GM18951 (cell line): ENCODE data around the gene COLEC11.
"Not testable (repeated sequence)": the region's sequence is repeated elsewhere in the genome, so short reads cannot be mapped to it uniquely, and the experiment has no call there.

Experiments
- POLR2A ChIP-seq: IDR thresholded peaks from 4 replicates; pipeline ENCODE4 v1.6.1; 2011; ENCODE audit warnings: mild to moderate bottlenecking; ENCODE audit not compliant: insufficient read length, insufficient read depth; ENCODE audit errors: extremely low read depth
- in situ Hi-C: fragments of 300-500 bp; cut with MboI; formaldehyde crosslinking; loops from one replicate; pipeline ENCODE4 v1.12.0; 2022; ENCODE audit warnings: low sequenced_read_pairs, mixed read lengths, inconsistent platforms; ENCODE audit not compliant: unreplicated experiment

COLEC11 gene

DNA sequence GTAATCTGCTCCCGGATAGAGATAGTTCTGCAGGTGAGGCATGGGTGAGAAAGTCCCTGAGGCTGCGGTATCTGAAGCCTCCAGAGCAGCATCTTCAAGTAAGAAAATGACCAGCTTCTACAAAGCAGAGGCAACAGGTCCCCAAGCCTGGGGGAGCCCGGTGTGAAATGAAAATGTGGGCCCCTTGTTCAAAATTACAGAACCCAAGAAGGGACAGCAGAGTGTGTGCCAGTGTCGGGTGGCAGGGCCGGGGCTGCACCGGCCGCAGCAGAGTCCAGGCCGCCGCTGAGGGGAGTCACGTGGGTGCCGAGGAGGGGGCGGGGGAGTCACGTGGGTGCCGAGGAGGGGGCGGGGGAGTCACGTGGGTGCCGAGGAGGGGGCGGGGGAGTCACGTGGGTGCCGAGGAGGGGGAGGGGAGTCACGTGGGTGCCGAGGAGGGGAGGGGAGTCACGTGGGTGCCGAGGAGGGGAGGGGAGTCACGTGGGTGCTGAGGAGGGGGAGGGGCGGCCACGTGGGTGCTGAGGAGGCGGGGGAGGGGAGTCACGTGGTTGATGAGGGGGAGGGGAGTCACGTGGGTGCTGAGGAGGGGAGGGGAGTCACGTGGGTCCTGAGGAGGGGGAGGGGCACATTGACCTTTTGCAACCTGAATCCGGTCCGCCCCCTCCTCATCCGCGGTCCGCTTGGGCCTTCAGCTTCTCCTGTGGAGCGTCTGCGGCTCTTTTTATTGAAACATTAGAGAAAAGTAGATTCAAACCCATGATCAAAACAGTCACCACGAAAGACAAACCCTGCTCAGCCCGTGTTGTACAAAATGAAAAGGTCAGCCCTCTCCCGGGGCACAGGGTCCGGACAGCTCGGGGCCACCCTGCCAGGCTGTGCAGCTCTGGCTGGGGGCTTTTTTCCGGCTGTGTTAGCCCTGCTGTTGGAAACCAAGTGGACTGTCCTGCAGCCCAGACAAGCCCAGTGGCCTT is 10.4 kb downstream of the COLEC11 start:
- in situ Hi-C loops: no loop called here
- TF ChIP-seq POLR2A: no peak

DNA sequence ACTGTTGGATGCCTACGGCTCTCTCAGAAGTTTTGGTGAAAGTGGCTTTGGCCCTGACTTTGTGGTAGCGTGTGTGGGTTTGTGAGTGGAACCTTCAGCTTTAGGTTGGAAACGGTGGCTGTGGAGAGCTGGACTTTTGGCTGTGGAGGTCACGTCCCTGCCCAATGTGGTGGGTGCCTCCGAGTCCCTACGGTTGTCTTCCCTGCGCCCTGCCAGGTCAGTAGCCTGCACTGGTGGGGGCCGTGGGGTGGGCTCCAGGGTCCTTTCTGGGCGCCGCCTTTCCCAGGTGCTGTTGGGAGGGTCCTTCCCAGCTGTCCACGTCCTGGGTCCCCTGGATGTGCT is 11.1 kb downstream of the COLEC11 start:
- no peak for TF ChIP-seq POLR2A
- in situ Hi-C loops: no loop called here

DNA sequence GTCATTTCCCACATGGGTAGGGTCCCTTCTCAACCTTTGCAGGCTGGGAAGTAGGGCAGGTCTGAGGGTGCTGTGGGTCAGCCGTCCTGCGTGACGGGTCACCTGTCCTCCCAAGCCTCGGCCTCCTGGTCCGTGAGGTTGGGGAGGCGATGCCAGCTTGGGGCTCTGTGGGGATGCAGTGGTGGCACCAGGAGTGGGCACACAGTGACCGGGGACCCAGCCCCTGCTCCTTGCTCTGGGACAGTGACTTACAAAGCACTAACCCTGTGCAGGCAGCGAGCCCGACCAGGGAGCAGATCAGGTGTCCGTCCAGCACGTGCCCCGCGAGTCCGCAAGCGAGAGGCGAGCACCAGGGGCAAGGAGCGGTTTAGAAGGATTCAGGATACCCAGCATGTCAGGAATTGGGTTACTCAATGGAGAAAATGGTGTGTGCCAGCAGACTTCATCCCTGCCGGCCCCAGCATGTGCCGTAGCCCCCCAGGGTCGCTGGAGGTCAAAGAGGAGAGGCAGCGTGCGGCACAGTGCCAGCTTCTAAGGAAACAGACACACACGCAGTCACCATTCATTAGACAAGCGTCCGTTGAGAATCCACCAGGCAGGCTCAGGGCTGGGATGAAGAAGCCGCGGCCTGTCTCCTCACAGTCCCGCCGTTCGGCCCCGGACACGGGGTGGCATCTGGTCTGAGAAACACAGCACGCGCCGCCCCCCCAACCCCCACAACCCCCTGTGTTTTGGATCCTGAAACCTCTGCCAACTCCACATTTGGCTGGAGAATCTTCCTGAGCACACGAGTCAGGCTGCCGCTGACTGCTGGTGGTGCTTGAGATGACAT is 11.7 kb downstream of the COLEC11 start:
- in situ Hi-C loops: no loop called here
- TF ChIP-seq POLR2A: no peak

DNA sequence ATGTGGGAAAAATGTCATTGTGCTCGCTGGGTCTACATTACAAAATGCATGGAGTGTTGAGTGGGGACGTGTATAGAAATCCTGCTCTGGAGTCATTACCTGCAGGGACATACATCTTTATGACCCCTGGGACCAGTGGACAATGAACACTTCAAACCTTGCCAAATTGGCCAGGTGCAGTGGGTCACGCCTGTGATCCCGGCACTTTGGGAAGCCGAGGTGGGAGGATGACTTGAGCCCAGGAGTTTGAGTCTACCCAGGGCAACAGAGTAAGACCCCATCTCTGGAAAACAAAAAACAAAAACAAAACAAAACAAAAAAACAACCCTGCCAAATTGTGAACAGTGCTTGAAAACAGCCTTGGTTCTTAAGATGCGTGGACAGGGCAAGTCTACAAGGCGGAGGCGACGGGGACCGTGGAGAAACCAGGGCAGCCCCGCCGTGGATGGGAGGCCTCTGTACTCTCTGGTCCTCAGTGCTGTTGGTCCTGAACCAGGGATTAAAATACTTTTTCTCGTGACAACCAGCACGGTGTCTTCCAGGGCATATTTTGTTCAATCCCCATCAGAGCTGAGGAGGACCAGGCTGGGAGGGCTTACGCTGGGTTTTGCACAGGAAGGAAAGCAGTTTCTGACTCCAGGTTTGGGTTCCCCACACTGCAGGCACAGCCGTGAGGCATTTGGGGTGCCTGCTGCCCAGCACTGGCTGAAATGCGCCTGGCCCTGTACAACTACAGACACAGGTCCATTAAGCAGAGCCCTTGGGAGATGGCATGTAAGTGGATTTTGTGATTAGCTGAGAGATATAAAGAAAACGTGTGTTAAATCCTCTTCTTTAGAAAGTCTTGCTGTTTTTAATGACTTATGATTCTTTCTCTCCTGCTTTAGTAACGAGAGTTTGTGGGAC is 13.7 kb downstream of the COLEC11 start:
- in situ Hi-C loops: no loop called here
- TF ChIP-seq POLR2A: no peak

DNA sequence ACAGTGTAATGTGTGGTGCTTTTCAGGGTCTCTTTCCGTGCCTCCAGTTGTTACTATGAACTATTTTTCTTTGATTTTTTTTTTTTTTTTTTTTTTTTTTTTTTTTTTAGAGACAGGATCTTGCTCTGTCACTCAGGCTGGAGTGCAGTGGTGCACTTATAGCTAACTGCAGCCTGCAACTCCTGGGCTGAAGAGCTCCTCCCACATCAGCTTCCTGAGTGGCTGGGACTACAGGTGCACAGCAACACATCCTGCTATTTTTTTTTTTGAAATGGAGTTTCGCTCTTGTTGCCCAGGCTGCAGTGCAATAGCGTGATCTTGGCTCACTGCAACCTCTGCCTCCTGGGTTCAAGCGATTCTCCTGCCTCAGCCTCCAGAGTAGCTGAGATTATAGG is 14.4 kb downstream of the COLEC11 start:
- in situ Hi-C loops: not testable (repeated sequence)

DNA sequence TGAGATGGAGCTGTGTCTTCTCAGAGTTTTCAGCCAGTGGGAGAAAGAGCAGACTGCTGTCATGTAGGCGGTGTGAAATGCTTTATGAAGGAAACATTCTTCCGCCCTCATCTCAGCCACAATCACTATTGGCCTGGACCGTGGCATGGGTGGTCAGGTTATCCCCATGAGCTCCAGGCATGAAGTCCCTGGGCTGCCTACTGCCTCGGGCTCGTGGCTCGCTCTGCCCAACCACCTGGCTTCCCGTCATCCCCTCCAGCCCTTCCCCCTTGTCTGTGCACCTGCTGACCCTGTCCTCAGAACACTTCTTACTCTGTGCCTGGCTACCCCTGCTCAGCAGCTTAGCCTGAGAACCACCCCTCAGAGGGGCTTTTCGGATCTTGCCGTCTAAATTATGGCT is 15.5 kb downstream of the COLEC11 start:
- TF ChIP-seq POLR2A: no peak
- in situ Hi-C loops: no loop called here

DNA sequence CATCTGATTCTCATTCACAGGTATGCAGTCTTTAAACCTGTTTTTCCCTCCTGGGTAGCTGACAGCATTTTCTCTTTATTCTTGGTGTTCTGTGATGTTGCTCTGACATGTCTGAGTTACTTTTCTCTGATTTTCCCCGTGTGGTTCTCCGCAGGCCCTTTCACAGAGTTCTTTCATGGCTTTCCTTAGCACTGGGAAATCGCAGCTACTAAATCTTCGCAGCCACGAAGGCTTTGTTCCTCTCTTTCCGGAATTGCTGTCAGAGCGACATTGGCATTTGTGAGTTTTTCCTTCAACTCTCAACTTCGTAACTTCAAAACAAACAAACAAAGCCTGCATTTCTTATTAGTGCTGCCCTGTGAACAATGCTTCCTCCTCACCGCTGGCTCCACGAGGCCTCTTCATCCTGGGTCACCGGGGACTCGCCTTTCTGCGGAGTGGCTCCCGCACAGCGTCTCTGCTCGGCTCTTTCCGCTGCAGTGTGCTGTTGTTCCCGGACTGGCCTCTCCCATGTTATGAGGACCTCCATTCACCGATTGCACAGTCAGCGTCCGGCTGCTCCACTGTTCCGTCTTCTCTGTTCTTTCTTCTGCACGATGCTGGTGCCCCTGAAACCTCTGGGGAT is 16.1 kb downstream of the COLEC11 start:
- TF ChIP-seq POLR2A: no peak
- in situ Hi-C loops: no loop called here

DNA sequence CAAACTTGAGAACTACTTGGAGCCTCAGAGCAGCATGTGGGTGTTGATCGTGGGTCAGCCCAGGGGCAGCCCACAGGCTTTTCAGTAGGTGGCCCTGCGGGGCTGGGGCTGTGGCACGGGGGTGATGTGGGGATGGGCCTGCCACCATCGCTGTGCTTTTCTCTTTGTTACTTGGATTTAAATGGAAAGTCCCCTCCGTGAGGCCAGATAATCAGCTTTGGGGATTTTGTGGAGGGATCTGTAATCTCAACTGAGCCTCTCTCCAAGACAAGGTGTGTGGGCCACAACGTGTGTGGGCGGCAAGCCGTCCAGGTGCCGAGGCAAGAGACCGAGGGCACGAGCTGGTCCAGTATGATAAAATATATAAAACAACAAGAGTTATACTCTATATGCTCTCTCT is 16.7 kb downstream of the COLEC11 start:
- no peak for TF ChIP-seq POLR2A
- in situ Hi-C loops: no loop called here

DNA sequence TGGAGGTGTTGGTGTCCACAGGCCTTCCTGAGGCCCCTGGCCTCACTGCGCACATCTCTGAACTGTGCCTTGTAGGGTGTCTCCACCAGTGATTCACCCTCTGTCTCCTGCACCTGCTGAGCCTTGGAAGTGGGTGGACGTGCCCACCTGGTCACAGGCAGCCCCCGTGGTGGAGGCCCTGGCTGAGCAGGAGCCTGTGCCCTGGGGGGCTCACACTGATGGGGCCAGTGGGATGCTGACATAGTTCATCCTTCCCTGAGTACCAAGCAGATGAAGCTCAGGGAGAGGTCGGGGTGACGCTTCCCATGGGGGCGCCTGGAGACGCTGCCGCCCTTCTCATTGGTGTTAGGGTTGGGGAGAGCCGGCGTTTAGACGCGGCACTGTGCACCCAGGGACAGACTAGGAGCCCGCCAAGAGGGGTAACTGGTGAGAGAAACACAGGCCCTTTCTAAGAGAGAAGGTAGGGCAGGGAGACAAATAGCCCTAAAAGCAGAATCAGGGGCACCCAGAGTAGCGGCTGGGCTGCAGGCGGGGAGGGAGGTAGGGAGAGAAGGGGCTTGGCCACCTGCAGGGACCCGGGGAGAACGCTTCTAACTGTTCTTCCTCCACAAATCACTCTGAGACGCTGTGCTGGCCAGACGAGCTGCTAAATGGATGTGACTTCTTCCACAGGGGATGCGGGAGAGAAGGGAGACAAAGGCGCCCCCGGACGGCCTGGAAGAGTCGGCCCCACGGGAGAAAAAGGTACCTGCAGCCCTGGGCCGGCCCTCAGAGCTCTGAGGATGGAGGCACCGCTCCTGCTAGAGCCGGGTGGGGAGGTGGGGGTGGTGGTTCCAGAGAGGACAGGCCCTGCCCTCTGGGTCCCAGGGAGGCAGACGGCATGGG is 18.0 kb downstream of the COLEC11 start:
- TF ChIP-seq POLR2A: no peak
- in situ Hi-C loops: no loop called here

DNA sequence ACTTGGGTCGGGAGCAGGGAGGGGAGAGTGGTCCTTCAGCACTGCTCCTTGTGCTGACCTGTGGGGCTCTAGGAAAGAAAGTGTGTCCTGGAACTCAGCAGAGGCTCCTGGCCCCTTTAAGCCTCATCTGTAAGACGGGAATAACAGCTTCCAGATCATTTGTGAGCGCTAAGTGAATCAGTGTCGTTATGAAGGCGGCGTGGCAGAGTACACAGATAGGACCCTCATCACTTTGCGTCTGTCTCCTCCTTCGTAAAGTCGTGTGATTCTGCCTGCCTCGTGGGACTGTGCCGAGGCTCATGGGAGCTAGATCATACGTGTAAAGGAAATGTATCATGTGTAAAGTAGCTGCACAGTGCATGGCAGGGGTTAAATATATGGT is 18.6 kb downstream of the COLEC11 start:
- in situ Hi-C loops: no loop called here
- no peak for TF ChIP-seq POLR2A

DNA sequence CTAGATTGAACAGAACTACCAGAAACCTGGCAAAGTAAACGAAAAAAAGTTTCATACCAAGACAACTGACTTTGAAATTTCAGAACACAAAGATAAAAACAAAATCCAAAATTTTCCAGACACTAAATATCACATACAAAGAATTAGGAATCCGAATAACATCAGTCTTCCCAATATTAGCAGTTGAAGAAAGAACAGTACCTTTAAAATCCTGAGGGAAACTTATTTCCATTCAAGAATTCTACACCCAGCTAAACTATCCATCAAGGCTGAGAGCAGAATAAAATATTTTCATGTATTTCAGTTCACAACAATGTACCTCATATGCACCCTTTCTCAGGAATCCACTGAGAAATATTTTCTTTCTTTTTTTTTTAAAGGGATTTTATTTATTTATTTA is 19.8 kb downstream of the COLEC11 start:
- in situ Hi-C loops: not testable (repeated sequence)

DNA sequence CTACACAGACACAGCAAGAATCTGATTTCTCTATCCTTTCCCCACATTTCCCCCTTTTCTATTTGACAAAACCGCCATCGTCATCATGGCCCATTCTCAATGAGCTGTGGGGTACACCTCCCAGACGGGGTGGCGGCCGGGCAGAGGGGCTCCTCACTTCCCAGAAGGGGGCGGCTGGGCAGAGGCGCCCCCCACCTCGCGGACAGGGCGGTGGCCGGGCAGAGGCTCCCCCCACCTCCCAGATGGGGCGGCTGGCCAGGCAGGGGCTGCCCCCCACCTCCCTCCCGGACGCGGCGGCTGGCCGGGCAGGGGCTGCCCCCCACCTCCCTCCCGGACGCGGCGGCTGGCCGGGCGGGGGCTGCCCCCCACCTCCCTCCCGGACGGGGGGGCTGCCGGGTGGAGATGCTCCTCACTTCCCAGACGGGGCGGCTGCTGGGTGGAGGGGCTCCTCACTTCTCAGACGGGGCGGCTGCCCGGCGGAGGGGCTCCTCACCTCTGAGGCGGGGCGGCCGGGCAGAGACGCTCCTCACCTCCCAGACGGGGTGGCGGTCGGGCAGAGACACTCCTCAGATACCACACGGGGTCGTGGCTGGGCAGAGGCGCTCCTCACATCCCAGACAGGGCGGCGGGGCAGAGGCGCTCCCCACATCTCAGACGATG is 20.8 kb downstream of the COLEC11 start:
- in situ Hi-C loops: not testable (repeated sequence)

DNA sequence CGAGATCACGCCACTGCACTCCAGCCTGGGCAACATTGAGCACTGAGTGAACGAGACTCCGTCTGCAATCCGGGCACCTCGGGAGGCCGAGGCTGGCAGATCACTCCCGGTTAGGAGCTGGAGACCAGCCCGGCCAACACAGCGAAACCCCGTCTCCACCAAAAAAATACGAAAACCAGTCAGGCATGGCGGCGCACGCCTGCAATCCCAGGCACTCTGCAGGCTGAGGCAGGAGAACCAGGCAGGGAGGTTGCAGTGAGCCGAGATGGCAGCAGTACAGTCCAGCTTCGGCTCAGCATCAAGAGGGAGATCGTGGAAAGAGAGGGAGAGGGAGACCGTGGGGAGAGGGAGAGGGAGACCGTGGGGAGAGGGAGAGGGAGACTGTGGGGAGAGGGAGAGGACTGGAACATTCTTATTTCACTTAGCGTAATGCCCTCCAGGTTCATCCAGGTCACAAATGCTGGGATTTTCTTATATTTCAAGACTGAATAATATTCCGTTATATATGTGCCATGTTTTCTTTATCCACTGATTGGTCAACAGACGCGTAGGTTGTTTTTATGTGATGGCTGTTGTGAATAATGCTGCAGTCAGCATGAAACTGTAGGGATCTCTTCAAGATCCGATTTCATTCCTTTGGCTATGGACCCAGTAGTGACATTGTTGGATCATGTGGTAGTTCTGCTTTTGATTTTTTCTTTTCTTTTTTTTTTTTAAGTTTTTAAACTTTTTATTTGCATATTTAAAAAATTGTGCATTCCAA is 21.7 kb downstream of the COLEC11 start:
- in situ Hi-C loops: not testable (repeated sequence)
